ENCODE measurements around the gene AWAT2. TPM values are rescaled to one million over a fixed set of nuclear protein-coding genes. Genes with fewer than 3 reads are reported as not detected.

AWAT2 gene
- polyA plus RNA-seq, 3 donors: not detected

DNA sequence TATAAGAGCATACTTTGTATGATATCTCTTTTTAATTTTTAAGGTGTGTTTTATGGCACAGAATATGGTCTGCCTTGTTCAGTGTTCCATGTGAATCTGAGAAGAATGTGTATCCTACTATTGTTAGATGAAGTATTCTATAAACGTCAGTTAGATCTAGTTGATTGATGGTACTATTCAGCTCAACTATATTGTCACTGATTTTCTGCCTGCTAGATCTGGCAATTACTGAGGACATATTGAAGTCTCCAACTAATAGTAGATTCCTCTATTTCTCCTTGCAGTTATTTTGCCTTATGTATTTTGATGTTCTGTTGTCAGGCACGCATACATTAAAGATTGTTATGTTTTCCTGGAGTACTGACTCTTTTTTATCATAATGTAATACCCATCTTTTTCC lies 39.8 kb downstream of the AWAT2 start:
- H3K36me3 Mint-ChIP-seq: no peaks in the 10 kb centered on the region
- no peak overlapping the region for H3K27ac Mint-ChIP-seq
- TF ChIP-seq, protein P1, sequence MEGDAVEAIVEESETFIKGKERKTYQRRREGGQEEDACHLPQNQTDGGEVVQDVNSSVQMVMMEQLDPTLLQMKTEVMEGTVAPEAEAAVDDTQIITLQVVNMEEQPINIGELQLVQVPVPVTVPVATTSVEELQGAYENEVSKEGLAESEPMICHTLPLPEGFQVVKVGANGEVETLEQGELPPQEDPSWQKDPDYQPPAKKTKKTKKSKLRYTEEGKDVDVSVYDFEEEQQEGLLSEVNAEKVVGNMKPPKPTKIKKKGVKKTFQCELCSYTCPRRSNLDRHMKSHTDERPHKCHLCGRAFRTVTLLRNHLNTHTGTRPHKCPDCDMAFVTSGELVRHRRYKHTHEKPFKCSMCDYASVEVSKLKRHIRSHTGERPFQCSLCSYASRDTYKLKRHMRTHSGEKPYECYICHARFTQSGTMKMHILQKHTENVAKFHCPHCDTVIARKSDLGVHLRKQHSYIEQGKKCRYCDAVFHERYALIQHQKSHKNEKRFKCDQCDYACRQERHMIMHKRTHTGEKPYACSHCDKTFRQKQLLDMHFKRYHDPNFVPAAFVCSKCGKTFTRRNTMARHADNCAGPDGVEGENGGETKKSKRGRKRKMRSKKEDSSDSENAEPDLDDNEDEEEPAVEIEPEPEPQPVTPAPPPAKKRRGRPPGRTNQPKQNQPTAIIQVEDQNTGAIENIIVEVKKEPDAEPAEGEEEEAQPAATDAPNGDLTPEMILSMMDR (IDR thresholded peaks at IDR 0.05): no peak
- H3K36me3 ChIP-seq (replicated peaks in 1 of 2; ENCODE audit: control insufficient read depth in 1 of 2, insufficient read depth in 2 of 2, low read length in 2 of 2): no peaks in the 10 kb centered on the region
- H3K27me3 Mint-ChIP-seq (ENCODE audit: low read depth in 3 of 3): peaks cover 2 to 6% (median 2%) of the 10 kb centered on the region in 3 donors
- DNase-seq: no peak
- H3K9me3 Mint-ChIP-seq: peaks cover 0 to 2% (median 0%) of the 10 kb centered on the region in 7 donors
- no peaks in the 10 kb centered on the region for H4K20me1 ChIP-seq (ENCODE audit: insufficient read depth, low read length)
- intact Hi-C loops (cut with micrococcal nuclease): no loop called here
- H3K9me3 ChIP-seq (replicated peaks in 1 of 2; ENCODE audit: control insufficient read depth in 1 of 2, insufficient read depth in 1 of 2, low read length in 2 of 2): no peaks in the 10 kb centered on the region
- H3K4me3 ChIP-seq (replicated peaks in 1 of 3; ENCODE audit: low read depth in 2 of 3, low read length in 3 of 3): no peak overlapping the region
- no peaks in the 10 kb centered on the region for H3K4me1 Mint-ChIP-seq
- no peak overlapping the region for H2AFZ ChIP-seq (ENCODE audit: insufficient read depth, low read depth, low read length, poor library complexity, severe bottlenecking)
- H3K79me2 ChIP-seq (ENCODE audit: insufficient read depth, low read length): no peaks in the 10 kb centered on the region
- no peak overlapping the region for H3K4me2 ChIP-seq (replicated peaks; ENCODE audit: extremely low read depth, low read length, poor library complexity, severe bottlenecking)
- no CpG with 5 or more reads among the region's 2 CpGs for WGBS (ENCODE audit: insufficient coverage)
- no peaks in the 10 kb centered on the region for H3K27me3 ChIP-seq (ENCODE audit: control insufficient read depth in 2 of 2, insufficient read depth in 2 of 2, low read length in 2 of 2)
- H3K27ac ChIP-seq (ENCODE audit: low read depth in 1 of 2, low read length in 2 of 2): no peak overlapping the region
- no peaks in the 10 kb centered on the region for H3K4me1 ChIP-seq (ENCODE audit: control insufficient read depth in 1 of 2, insufficient read depth in 2 of 2, low read length in 2 of 2)
- H3K9ac ChIP-seq (ENCODE audit: insufficient read depth, low read length, poor library complexity, severe bottlenecking): no peak overlapping the region
- H3K4me3 Mint-ChIP-seq: no peak overlapping the region

DNA sequence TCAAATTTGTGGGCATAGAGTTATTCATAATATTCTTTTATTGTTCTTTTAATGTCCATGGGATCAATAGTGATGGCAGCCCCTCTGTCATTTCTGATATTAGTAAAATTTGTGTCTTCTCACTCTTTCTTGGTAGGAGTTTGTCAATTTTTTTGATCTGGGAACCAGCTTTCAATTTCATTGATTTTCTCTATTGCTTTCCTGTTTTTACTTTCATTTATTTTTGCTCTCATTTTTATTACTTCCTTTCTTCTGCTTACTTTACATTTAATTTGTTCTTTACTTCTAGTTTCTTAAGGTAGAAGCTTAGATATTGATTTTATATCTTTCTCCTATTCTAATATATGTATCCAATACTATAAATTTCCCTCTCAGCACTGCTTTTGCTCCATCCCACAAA lies 40.7 kb downstream of the AWAT2 start:
- Histone ChIP-seq H4K20me1 (ENCODE audit: insufficient read depth, low read length) (no peaks in the 10 kb centered on the region), H3K36me3 (replicated peaks in 1 of 2; ENCODE audit: control insufficient read depth in 1 of 2, insufficient read depth in 2 of 2, low read length in 2 of 2) (no peaks in the 10 kb centered on the region), H2AFZ (ENCODE audit: insufficient read depth, low read depth, low read length, poor library complexity, severe bottlenecking) (no peak overlapping the region), H3K4me1 (ENCODE audit: control insufficient read depth in 1 of 2, insufficient read depth in 2 of 2, low read length in 2 of 2) (no peaks in the 10 kb centered on the region), H3K9ac (ENCODE audit: insufficient read depth, low read length, poor library complexity, severe bottlenecking) (no peak overlapping the region), H3K4me3 (replicated peaks in 1 of 3; ENCODE audit: low read depth in 2 of 3, low read length in 3 of 3) (no peak overlapping the region), H3K27me3 (ENCODE audit: control insufficient read depth in 2 of 2, insufficient read depth in 2 of 2, low read length in 2 of 2) (no peaks in the 10 kb centered on the region), H3K27ac (ENCODE audit: low read depth in 1 of 2, low read length in 2 of 2) (no peak overlapping the region), H3K79me2 (ENCODE audit: insufficient read depth, low read length) (no peaks in the 10 kb centered on the region), H3K9me3 (replicated peaks in 1 of 2; ENCODE audit: control insufficient read depth in 1 of 2, insufficient read depth in 1 of 2, low read length in 2 of 2) (no peaks in the 10 kb centered on the region), H3K4me2 (replicated peaks; ENCODE audit: extremely low read depth, low read length, poor library complexity, severe bottlenecking) (no peak overlapping the region)
- Mint-ChIP-seq H3K4me3 (no peak overlapping the region), H3K27me3 (ENCODE audit: low read depth in 3 of 3) (peaks cover 2 to 6% (median 2%) of the 10 kb centered on the region in 3 donors), H3K4me1 (no peaks in the 10 kb centered on the region), H3K9me3 (peaks cover 0 to 2% (median 0%) of the 10 kb centered on the region in 7 donors), H3K36me3 (no peaks in the 10 kb centered on the region), H3K27ac (no peak overlapping the region)
- no peak for DNase-seq
- TF ChIP-seq, protein P1 (IDR thresholded peaks at IDR 0.05): no peak
- intact Hi-C loops (cut with micrococcal nuclease): no loop called here
